Psoas muscle (tissue), 8 donors: ENCODE results near the gene C1S. TPM values are rescaled to one million over a fixed set of nuclear protein-coding genes. Genes with fewer than 3 reads are reported as not detected.
"Not testable (repeated sequence)": the region's sequence is repeated elsewhere in the genome, so short reads cannot be mapped to it uniquely, and the experiment has no call there.

ENCODE experiments used
- ATAC-seq, 4 donors: fragments of 200-7000 bp; cut with Tn5 transposase; one replicate each; pipeline ENCODE4 v1.9.1; 2020; ENCODE audit warnings: moderate library complexity in 3 of 4, mild to moderate bottlenecking in 2 of 4
- DNase-seq, 2 donors: peaks; one replicate each; pipeline ENCODE4 v3.0.0-alpha.2; 2020
- H3K27ac ChIP-seq: fragments of 200-600 bp; one replicate; pipeline ENCODE4 v1.8.0; 2022
- H3K27me3 ChIP-seq, 3 donors: fragments of 200-600 bp in 1 of 3; one replicate each; pipeline versions ENCODE4 v1.6.1 to v1.8.0; 2013 to 2022; ENCODE audit warnings: low read length in 2 of 3, mild to moderate bottlenecking in 2 of 3, moderate library complexity in 1 of 3; ENCODE audit not compliant: insufficient read depth in 3 of 3
- H3K36me3 ChIP-seq, 2 donors: fragments of 200-600 bp in 1 of 2; one replicate each; pipeline versions ENCODE4 v1.6.1 to v1.8.0; 2013 to 2022; ENCODE audit warnings: low read depth in 1 of 2, mild to moderate bottlenecking in 1 of 2, moderate library complexity in 1 of 2; ENCODE audit not compliant: insufficient read depth in 1 of 2
- H3K4me1 ChIP-seq: fragments of 200-600 bp; one replicate; pipeline ENCODE4 v1.8.0; 2022
- H3K4me3 ChIP-seq: fragments of 200-600 bp; one replicate; pipeline ENCODE4 v1.8.0; 2022; ENCODE audit warnings: mild to moderate bottlenecking
- H3K9me3 ChIP-seq: fragments of 200-600 bp; one replicate; pipeline ENCODE4 v1.8.0; 2022
- WGBS, 3 donors: extraction: QIAGEN DNeasy Blood & Tissue Kit; methylation state at CpG; one replicate each; pipeline versions ENCODE4 v1.1.6 to v1.1.7; 2013; 5-methylcytosine and 5-hydroxymethylcytosine counted together
- intact Hi-C, 2 donors: fragments of 100-400 bp; cut with DNase I; formaldehyde crosslinking; loops; one replicate each; pipeline versions ENCODE4 v1.11.0 to v1.14.2; 2022
- polyA plus RNA-seq, 3 donors: library from polyadenylated mRNA; stranded (reverse); fragments of 200-250 nt; gene quantifications; one replicate each; pipeline ENCODE4 v1.2.3, GENCODE V29; 2013
- total RNA-seq, 4 donors: library from RNA; stranded (reverse); fragmentation: NEBNext Ultra II Directional in 2 of 4; extraction: Animal tissue kit (Norgen Biotek cat#: 25700) in 2 of 4; gene quantifications; one replicate each; pipeline versions ENCODE4 v1.2.1 to v1.2.4, GENCODE V29; 2021 to 2023
- TF ChIP-seq, protein P1 (sequence below): fragments of 200-600 bp; IDR thresholded peaks from one replicate; pipeline ENCODE4 v1.8.0; 2022; ENCODE audit warnings: antibody characterized with exemption
- donor health status: healthy with polysubstance abuse.
- donor health status: DM: no; HTN: no; CAD: no; lungs with moderate emphysema.
- donor health status: Bipolar disorder and iron deficiency.
- donor health status: healthy.
- donor health status: DM: yes; HTN: yes; CAD: no.
- donor health status: DM: no; HTN: no; CAD: no.
- donor health status: DM: no; HTN: no; CAD: no.
- donor health status: DM: yes; HTN: yes; CAD: no.

Gene C1S
- total and polyA plus RNA-seq, 7 donors = 35.9 to 98.5 (median 49.0) TPM

DNA sequence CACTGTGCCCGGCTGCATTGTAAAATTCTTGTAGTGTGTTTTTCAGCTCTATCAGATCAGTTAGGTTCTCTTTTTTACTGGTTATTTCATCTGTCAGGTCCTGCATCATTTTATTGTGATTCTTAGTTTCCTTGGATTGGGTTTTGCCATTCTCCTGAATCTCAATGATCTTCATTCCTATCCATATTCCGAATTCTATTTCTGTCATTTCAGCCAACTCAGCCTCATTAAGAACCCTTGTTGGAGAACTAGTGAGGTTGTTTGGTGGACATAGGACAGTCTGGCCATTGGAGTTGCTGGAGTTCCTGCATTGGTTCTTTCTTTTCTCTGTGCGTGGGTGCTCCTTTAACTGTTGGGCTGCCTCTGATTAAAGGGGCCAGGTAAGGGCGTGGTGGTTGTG lies 5.6 kb upstream of the C1S start:
- Histone ChIP-seq H3K4me1 (peaks cover 10% of the 10 kb centered on the region), H3K27me3 (no peaks in the 10 kb centered on the region), H3K4me3 (no peak overlapping the region), H3K27ac (no peak overlapping the region), H3K9me3 (no peaks in the 10 kb centered on the region), H3K36me3 (no peaks in the 10 kb centered on the region)
- TF ChIP-seq, protein P1, sequence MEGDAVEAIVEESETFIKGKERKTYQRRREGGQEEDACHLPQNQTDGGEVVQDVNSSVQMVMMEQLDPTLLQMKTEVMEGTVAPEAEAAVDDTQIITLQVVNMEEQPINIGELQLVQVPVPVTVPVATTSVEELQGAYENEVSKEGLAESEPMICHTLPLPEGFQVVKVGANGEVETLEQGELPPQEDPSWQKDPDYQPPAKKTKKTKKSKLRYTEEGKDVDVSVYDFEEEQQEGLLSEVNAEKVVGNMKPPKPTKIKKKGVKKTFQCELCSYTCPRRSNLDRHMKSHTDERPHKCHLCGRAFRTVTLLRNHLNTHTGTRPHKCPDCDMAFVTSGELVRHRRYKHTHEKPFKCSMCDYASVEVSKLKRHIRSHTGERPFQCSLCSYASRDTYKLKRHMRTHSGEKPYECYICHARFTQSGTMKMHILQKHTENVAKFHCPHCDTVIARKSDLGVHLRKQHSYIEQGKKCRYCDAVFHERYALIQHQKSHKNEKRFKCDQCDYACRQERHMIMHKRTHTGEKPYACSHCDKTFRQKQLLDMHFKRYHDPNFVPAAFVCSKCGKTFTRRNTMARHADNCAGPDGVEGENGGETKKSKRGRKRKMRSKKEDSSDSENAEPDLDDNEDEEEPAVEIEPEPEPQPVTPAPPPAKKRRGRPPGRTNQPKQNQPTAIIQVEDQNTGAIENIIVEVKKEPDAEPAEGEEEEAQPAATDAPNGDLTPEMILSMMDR = no peak
- 84 to 97% (median 84%) methylated on average over 4 of the region's 4 CpGs for WGBS, 3 donors
- intact Hi-C loops = loop anchor here in 1 of 2 donors (5.0 kb wide), 1 partner anchor 132 kb away; the partner anchor contains the start of gene PEX5
- ATAC-seq = no peak
- no peak for DNase-seq

- DNase-seq, H3K36me3 ChIP-seq, H3K4me3 ChIP-seq, H3K9me3 ChIP-seq, ATAC-seq, H3K27ac ChIP-seq, H3K4me1 ChIP-seq, H3K27me3 ChIP-seq: not testable (repeated sequence)
- intact Hi-C loops = loop anchor here in 1 of 2 donors (5.0 kb wide), 1 partner anchor 132 kb away; the partner anchor contains the start of gene PEX5
- WGBS, 3 donors = 92 to 99% (median 98%) methylated on average over 2 of the region's 2 CpGs
Observed at GRCh38 chr12:7055736-7056135, 4.8 kb upstream of the C1S start.

GRCh38 chr12:7058163-7058845 lies 2.2 kb upstream of the C1S start:
- intact Hi-C loops = loop anchor here in 1 of 2 donors (5.0 kb wide), 1 partner anchor 129 kb away; the partner anchor contains the start of gene PEX5
- 87 to 88% (median 88%) methylated on average over 3 of the region's 3 CpGs for WGBS, 3 donors

DNA sequence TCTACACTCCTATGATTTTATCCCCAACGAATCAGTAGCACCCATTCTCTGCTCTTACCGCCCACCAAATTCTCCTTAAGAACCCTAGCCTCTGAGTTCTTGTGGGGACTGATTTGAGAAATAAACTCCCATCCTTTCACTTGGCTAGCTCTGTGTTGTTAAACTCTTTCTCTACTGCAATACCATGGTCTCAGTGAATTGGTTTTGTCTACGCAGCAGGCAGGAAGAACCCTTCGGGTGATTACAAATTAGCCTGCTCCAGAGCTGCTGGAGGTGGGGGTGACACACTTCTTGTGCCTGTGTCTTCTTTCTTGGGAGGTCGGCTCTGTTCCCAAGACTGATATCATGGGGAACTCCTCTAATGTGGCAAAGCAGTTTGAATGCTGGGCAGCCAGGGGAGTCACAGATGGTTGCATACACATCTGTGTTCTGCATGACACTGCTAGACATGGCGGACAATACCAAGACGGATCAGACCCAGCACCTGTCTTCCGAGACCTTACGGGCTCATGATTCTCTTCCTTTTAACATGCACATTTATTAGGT lies 1.6 kb upstream of the C1S start:
- DNase-seq = no peak
- WGBS, 3 donors = 91 to 93% (median 92%) methylated on average over 9 of the region's 9 CpGs

More at GRCh38 chr12:7058163-7058845, 2.2 kb upstream of the C1S start:
- no peak overlapping the region for H3K4me3 ChIP-seq
- TF ChIP-seq, protein P1 = no peak
- no peak for ATAC-seq
- H3K36me3 ChIP-seq = peaks cover 0 to 11% of the 10 kb centered on the region in 2 donors
- peaks cover 4% of the 10 kb centered on the region for H3K4me1 ChIP-seq
- no peaks in the 10 kb centered on the region for H3K27me3 ChIP-seq
- H3K27ac ChIP-seq = no peak overlapping the region
- DNase-seq = no peak
- no peaks in the 10 kb centered on the region for H3K9me3 ChIP-seq

GRCh38 chr12:7059780-7060179 lies 738 bp upstream of the C1S start:
- intact Hi-C loops = loop anchor here (1.0 to 5.0 kb wide), 5 partner anchors 33 to 578 kb away; partner anchors contain the start of genes C1R (in 2 of the 2), C1RL (in 2 of the 2) and PEX5 (in 1 of the 2)
- H3K4me3 ChIP-seq = no peak overlapping the region

More for the DNA sequence above, 1.6 kb upstream of the C1S start:
- peaks cover 0 to 17% of the 10 kb centered on the region in 2 donors for H3K36me3 ChIP-seq
- no peaks in the 10 kb centered on the region for H3K9me3 ChIP-seq
- peaks cover 4% of the 10 kb centered on the region for H3K4me1 ChIP-seq
- H3K4me3 ChIP-seq = no peak overlapping the region
- intact Hi-C loops = loop anchor here in 1 of 2 donors (5.0 kb wide), 1 partner anchor 128 kb away; the partner anchor contains the start of gene PEX5
- ATAC-seq = no peak
- TF ChIP-seq, protein P1 = no peak
- no peaks in the 10 kb centered on the region for H3K27me3 ChIP-seq
- no peak overlapping the region for H3K27ac ChIP-seq

More at GRCh38 chr12:7059780-7060179, 738 bp upstream of the C1S start:
- TF ChIP-seq, protein P1 = no peak
- 93 to 95% (median 94%) methylated on average over 4 of the region's 4 CpGs for WGBS, 3 donors
- Histone ChIP-seq H3K9me3 (no peaks in the 10 kb centered on the region), H3K27me3 (no peaks in the 10 kb centered on the region), H3K27ac (peak overlapping the region; percentile 69), H3K36me3 (peaks cover 0 to 26% of the 10 kb centered on the region in 2 donors), H3K4me1 (peaks cover 4% of the 10 kb centered on the region)
- DNase-seq = no peak
- no peak for ATAC-seq
